H9 (cell line): ENCODE results near the gene CNOT4. TPM values are rescaled to one million over a fixed set of nuclear protein-coding genes. Genes with fewer than 3 reads are reported as not detected.

Experiments used
- DNase-seq: peaks from one replicate; pipeline ENCODE4 v3.0.0-alpha.2; 2017
- H2AFZ ChIP-seq: one replicate; pipeline ENCODE4 v1.6.1; 2013; ENCODE audit warnings: mild to moderate bottlenecking, low read length, control low read depth, moderate library complexity
- H2AK5ac ChIP-seq: 2 replicates; pipeline ENCODE4 v1.6.1; 2013; ENCODE audit warnings: low read length, control low read depth, mixed read lengths; ENCODE audit not compliant: insufficient read length
- H2BK120ac ChIP-seq: one replicate; pipeline ENCODE4 v1.6.1; 2013; ENCODE audit warnings: low read depth, mild to moderate bottlenecking, low read length, control low read depth, inconsistent platforms; ENCODE audit not compliant: poor library complexity, severe bottlenecking
- H2BK12ac ChIP-seq: 2 replicates; pipeline ENCODE4 v1.6.1; 2013; ENCODE audit warnings: low read length, control low read depth, mixed read lengths, low read depth; ENCODE audit not compliant: insufficient read length
- H2BK15ac ChIP-seq: 2 replicates; pipeline ENCODE4 v1.6.1; 2013; ENCODE audit warnings: low read depth, low read length, control low read depth
- H2BK20ac ChIP-seq: one replicate; pipeline ENCODE4 v1.6.1; 2013; ENCODE audit warnings: low read depth, mild to moderate bottlenecking, low read length, control low read depth, inconsistent platforms; ENCODE audit not compliant: poor library complexity, severe bottlenecking
- H2BK5ac ChIP-seq: 2 replicates; pipeline ENCODE4 v1.6.1; 2013; ENCODE audit warnings: low read length, control low read depth, mixed read lengths; ENCODE audit not compliant: insufficient read length
- H3K14ac ChIP-seq: 2 replicates; pipeline ENCODE4 v1.6.1; 2013; ENCODE audit warnings: low read length, control low read depth; ENCODE audit not compliant: insufficient read depth
- H3K18ac ChIP-seq: 2 replicates; pipeline ENCODE4 v1.6.1; 2013; ENCODE audit warnings: low read depth, mild to moderate bottlenecking, mixed read lengths, low read length, control low read depth; ENCODE audit not compliant: insufficient read length
- H3K23ac ChIP-seq: 2 replicates; pipeline ENCODE4 v1.6.1; 2013; ENCODE audit warnings: low read length, control low read depth, mixed read lengths, low read depth; ENCODE audit not compliant: insufficient read length
- H3K23me2 ChIP-seq: 2 replicates; pipeline ENCODE4 v1.6.1; 2013; ENCODE audit warnings: low read depth, mild to moderate bottlenecking, mixed read lengths, low read length, control low read depth; ENCODE audit not compliant: insufficient read length, poor library complexity, severe bottlenecking
- H3K27ac ChIP-seq: 2 replicates; pipeline ENCODE4 v1.5.1; 2013; ENCODE audit warnings: low read length, control low read depth, mixed read lengths, low read depth; ENCODE audit not compliant: insufficient read length
- H3K27me3 ChIP-seq: 2 replicates; pipeline ENCODE4 v1.6.1; 2013; ENCODE audit warnings: low read length, control low read depth, inconsistent platforms; ENCODE audit not compliant: insufficient read depth
- H3K4ac ChIP-seq: 2 replicates; pipeline ENCODE4 v1.6.1; 2013; ENCODE audit warnings: low read depth, mild to moderate bottlenecking, control low read depth, inconsistent platforms, low read length, moderate library complexity
- H3K4me1 ChIP-seq: 2 replicates; pipeline ENCODE4 v1.6.1; 2013; ENCODE audit warnings: low read length, control low read depth, inconsistent platforms; ENCODE audit not compliant: insufficient read depth
- H3K4me2 ChIP-seq: 2 replicates; pipeline ENCODE4 v1.6.1; 2013; ENCODE audit warnings: low read length, control low read depth, mixed read lengths; ENCODE audit not compliant: insufficient read length, insufficient read depth
- H3K56ac ChIP-seq: 2 replicates; pipeline ENCODE4 v1.6.1; 2013; ENCODE audit warnings: low read depth, mild to moderate bottlenecking, mixed read lengths, low read length, control low read depth; ENCODE audit not compliant: insufficient read length
- H3K79me1 ChIP-seq: 2 replicates; pipeline ENCODE4 v1.6.1; 2013; ENCODE audit warnings: low read depth, mild to moderate bottlenecking, moderate library complexity, low read length, control low read depth, inconsistent platforms; ENCODE audit not compliant: insufficient read depth, poor library complexity, severe bottlenecking
- H3K79me2 ChIP-seq: 2 replicates; pipeline ENCODE4 v1.6.1; 2013; ENCODE audit warnings: low read length, control low read depth, inconsistent platforms; ENCODE audit not compliant: insufficient read depth
- H3K9ac ChIP-seq: 2 replicates; pipeline ENCODE4 v1.6.1; 2013; ENCODE audit warnings: low read length, control low read depth, mixed read lengths; ENCODE audit not compliant: insufficient read length; ENCODE audit errors: extremely low read depth
- H3K9me3 ChIP-seq: one replicate; pipeline ENCODE4 v1.6.1; 2013; ENCODE audit warnings: low read depth, low read length, inconsistent platforms; ENCODE audit not compliant: control insufficient read depth
- H3T11ph ChIP-seq: one replicate; pipeline ENCODE4 v1.6.1; 2013; ENCODE audit warnings: mild to moderate bottlenecking, low read length, control low read depth, inconsistent platforms
- H4K20me1 ChIP-seq: one replicate; pipeline ENCODE4 v1.6.1; 2013; ENCODE audit not compliant: control insufficient read depth, insufficient read length, insufficient read depth
- H4K5ac ChIP-seq: 2 replicates; pipeline ENCODE4 v1.6.1; 2013; ENCODE audit warnings: low read depth, mild to moderate bottlenecking, mixed read lengths, low read length, control low read depth; ENCODE audit not compliant: insufficient read length
- H4K8ac ChIP-seq: replicated peaks from 2 replicates; pipeline ENCODE4 v1.6.1; 2013; ENCODE audit warnings: low read length, control low read depth, mixed read lengths, low read depth; ENCODE audit not compliant: insufficient read length
- H4K91ac ChIP-seq: 2 replicates; pipeline ENCODE4 v1.6.1; 2013; ENCODE audit warnings: low read depth, mild to moderate bottlenecking, moderate library complexity, mixed read lengths, low read length, control low read depth; ENCODE audit not compliant: insufficient read length
- H3K27ac Mint-ChIP-seq, 3 experiments: 2 replicates in 2 of 3; 3 replicates in 1 of 3; pipeline ENCODE4 v1.8.0; 2020 to 2021; ENCODE audit warnings: mixed read lengths in 3 of 3, mild to moderate bottlenecking in 1 of 3, moderate library complexity in 1 of 3
- H3K27me3 Mint-ChIP-seq: 2 replicates; pipeline ENCODE4 v1.8.0; 2021; ENCODE audit warnings: low read depth, mild to moderate bottlenecking, moderate library complexity, mixed read lengths
- H3K36me3 Mint-ChIP-seq, 3 experiments: 2 replicates in 2 of 3; 3 replicates in 1 of 3; pipeline ENCODE4 v1.8.0; 2020 to 2021; ENCODE audit warnings: low read depth in 3 of 3, mixed read lengths in 3 of 3; ENCODE audit not compliant: insufficient read depth in 1 of 3
- H3K4me1 Mint-ChIP-seq, 2 experiments: 2 replicates each; pipeline ENCODE4 v1.8.0; 2020; ENCODE audit warnings: mixed read lengths in 2 of 2
- H3K4me3 Mint-ChIP-seq, 2 experiments: 2 replicates in 1 of 2; 3 replicates in 1 of 2; pipeline ENCODE4 v1.8.0; 2020 to 2021; ENCODE audit warnings: mild to moderate bottlenecking in 2 of 2, mixed read lengths in 2 of 2, moderate library complexity in 1 of 2
- H3K9me3 Mint-ChIP-seq, 2 experiments: 2 replicates in 1 of 2; 3 replicates in 1 of 2; pipeline ENCODE4 v1.8.0; 2020; ENCODE audit warnings: mild to moderate bottlenecking in 2 of 2, mixed read lengths in 2 of 2, moderate library complexity in 1 of 2
- WGBS: extraction: QIAGEN DNeasy Blood & Tissue Kit; methylation state at CpG from one replicate; pipeline ENCODE4 v1.1.7; 2013; ENCODE audit warnings: missing lambda C conversion rate, low lambda C conversion rate, mixed read lengths; ENCODE audit not compliant: insufficient read length; ENCODE audit errors: extremely low coverage; 5-methylcytosine and 5-hydroxymethylcytosine counted together
- total RNA-seq: library from RNA; stranded (reverse); gene quantifications from 2 replicates; pipeline ENCODE4 v1.2.1, GENCODE V29; 2021
- TF ChIP-seq, protein P1 (sequence below): fragments of 200-600 bp; sonication (generic); conservative IDR thresholded peaks from 3 replicates; pipeline ENCODE4 v1.8.0; 2021; ENCODE audit warnings: antibody characterized with exemption, mild to moderate bottlenecking

CNOT4 gene
- total RNA-seq, 1 experiment from 2014 or later, result 27.4 TPM

- H3K4me2 ChIP-seq, result peak overlapping the region; percentile 97
- peaks cover 14% of the 10 kb centered on the region for H3K23me2 ChIP-seq
- H3K9me3 Mint-ChIP-seq, result no peaks in the 10 kb centered on the region
- no peak overlapping the region for H3K18ac ChIP-seq
- peaks cover 3% of the 10 kb centered on the region; the same call in 1 of the 2 replicates for H3K4me1 ChIP-seq
- H2BK15ac ChIP-seq, result no peak overlapping the region
- peak; percentile 32 for DNase-seq
- H3K79me2 ChIP-seq, result peaks cover 3% of the 10 kb centered on the region; the same call in 1 of the 2 replicates
- no peak overlapping the region for H2BK12ac ChIP-seq
- no peak overlapping the region for H3K56ac ChIP-seq
- no peak overlapping the region for H3K27ac ChIP-seq
- no peak overlapping the region for H3K27ac Mint-ChIP-seq
- peak overlapping the region; percentile 79 for H3K9ac ChIP-seq
- H3K4ac ChIP-seq, result no peak overlapping the region
- no peak overlapping the region for H2BK20ac ChIP-seq
- H3K79me1 ChIP-seq, result no peaks in the 10 kb centered on the region
- TF ChIP-seq, protein P1, sequence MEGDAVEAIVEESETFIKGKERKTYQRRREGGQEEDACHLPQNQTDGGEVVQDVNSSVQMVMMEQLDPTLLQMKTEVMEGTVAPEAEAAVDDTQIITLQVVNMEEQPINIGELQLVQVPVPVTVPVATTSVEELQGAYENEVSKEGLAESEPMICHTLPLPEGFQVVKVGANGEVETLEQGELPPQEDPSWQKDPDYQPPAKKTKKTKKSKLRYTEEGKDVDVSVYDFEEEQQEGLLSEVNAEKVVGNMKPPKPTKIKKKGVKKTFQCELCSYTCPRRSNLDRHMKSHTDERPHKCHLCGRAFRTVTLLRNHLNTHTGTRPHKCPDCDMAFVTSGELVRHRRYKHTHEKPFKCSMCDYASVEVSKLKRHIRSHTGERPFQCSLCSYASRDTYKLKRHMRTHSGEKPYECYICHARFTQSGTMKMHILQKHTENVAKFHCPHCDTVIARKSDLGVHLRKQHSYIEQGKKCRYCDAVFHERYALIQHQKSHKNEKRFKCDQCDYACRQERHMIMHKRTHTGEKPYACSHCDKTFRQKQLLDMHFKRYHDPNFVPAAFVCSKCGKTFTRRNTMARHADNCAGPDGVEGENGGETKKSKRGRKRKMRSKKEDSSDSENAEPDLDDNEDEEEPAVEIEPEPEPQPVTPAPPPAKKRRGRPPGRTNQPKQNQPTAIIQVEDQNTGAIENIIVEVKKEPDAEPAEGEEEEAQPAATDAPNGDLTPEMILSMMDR, result no peak
- H3K4me3 Mint-ChIP-seq, result no peak overlapping the region
- H3T11ph ChIP-seq, result no peak overlapping the region
- no peaks in the 10 kb centered on the region for H3K36me3 Mint-ChIP-seq
- no peak overlapping the region for H2AK5ac ChIP-seq
- no peak overlapping the region for H2BK5ac ChIP-seq
- H4K20me1 ChIP-seq, result peaks cover 2% of the 10 kb centered on the region
- no peak overlapping the region for H4K91ac ChIP-seq
- H4K5ac ChIP-seq, result no peak overlapping the region
- H3K23ac ChIP-seq, result no peak overlapping the region
- H3K4me1 Mint-ChIP-seq, result peaks cover 4 to 9% of the 10 kb centered on the region in 2 experiments; a peak in 3 of 4 replicates
- no peaks in the 10 kb centered on the region for H3K27me3 ChIP-seq
- H3K27me3 Mint-ChIP-seq, result no peaks in the 10 kb centered on the region
- no peak overlapping the region for H2BK120ac ChIP-seq
- no peak overlapping the region for H3K14ac ChIP-seq
- H2AFZ ChIP-seq, result peak overlapping the region; percentile 71
- no peaks in the 10 kb centered on the region for H3K9me3 ChIP-seq
- no peak overlapping the region for H4K8ac ChIP-seq
- no CpG with 5 or more reads among the region's 17 CpGs for WGBS
Observed at GRCh38 chr7:135510592-135511183, 786 bp upstream of the CNOT4 start.
